EL (cell line): ENCODE results near the gene PTGES2.
A peak's percentile ranks its signal among the peaks of the same experiment; 100 is the strongest.
"Not testable (repeated sequence)": the region's sequence is repeated elsewhere in the genome, so short reads cannot be mapped to it uniquely, and the experiment has no call there.

Experiments used
- DNase-seq: peaks from one replicate; pipeline ENCODE4 v3.0.0-alpha.2; 2016

PTGES2 gene

DNA sequence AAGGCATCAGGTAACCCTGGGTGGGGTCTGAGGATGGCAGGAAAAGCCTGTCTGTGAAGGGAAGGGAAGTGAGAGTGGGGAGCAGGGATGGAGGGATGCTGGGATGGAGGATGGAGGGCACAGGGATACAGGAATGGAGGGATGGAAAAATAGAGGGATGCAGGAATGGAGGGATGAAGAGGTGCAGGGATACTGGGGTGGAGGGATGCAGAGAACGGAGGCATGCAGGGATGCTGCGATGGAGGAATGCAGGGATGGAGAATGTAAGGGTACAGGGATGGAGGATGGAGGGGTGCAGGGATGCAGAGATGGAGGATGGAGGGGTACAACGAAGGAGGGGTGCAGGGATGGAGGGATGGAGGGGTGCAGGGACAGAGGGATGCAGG, 9.1 kb downstream of the PTGES2 start:
- no peak for DNase-seq

DNA sequence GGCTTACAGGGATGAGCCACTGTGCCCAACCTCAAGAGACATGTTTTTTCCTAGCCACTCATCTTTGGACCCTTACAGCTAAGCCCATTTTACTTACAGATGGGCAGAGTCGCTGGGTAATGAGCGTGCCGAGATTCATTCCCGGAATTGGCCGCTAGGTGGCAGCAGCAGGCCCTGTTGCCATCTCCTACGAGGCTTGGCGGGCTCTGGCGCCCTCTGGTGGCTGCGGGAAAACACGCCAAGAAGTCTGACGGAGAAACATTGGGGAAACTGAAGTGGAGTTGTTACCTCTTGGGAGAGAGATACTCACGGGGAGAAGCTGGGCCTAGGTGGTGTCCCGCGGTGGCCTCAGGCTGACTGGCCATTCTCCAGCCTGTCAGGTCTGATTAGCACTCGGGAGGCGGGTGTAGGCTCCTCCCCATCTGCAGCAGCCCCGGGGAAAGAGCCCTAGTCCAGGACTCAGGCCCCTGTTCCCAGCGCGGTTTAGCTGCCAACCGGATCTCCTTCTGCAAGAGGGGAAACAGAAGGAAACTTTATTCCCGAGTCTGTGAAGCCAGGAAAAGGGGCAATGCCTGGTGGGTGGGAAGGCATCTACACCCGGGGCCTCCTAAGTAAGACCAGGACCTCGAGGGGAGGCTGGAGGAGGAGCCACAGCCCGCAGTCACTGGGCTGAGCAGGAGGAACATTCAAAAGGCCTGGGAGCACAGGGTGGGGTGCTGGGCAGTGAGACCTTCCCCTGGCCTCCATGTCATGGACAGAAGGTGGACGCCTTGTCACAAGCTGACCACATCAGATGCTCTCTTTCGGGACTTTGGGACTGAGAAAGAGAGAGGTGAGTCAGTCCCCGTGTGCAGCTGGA, 9.7 kb downstream of the PTGES2 start:
- DNase-seq = peak; percentile 85

DNA sequence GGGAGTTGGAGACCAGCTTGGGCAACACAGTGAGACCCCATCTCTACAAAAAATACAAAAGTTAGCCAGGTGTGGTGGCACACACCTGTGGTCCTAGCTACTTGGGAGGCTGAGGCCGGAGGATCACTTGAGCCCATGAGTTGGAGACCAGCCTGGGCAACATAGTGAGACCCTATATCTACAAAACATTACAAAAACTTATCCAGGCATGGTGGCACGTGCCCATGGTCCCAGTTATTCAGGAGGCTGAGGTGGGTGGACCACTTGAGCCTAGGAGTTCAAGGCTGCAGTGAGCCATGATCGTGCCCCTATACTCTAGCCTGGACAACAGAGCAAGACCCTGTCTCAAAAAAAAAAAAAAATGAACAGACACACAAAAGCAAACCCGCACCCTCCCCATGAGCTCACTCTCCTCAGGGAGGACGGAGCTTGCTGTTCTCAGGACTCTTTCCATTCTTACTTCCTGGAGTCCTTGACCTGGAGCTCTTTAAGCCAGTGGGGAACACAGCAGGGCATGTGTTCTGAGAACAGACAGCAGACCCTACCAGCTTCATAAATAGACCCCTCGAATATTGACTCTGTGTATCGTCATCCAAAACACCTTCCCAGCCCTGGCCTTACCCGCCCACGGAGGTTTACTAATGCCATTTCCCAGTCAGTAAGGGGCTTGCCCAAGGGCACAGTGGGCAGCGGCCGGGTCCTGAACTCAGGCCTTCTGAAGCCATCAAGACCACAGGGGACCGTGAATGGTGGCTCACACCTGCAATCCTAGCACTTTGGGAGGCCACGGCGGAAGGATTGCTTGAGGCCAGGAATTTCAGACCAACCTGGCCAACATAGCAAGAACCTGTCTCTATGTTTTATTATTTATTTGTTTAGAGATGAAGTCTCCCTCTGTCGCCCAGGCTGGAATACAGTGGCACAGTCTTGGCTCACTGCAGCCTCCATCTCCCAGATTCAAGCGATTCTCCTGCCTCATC, 11.1 kb downstream of the PTGES2 start:
- DNase-seq = no peak

DNA sequence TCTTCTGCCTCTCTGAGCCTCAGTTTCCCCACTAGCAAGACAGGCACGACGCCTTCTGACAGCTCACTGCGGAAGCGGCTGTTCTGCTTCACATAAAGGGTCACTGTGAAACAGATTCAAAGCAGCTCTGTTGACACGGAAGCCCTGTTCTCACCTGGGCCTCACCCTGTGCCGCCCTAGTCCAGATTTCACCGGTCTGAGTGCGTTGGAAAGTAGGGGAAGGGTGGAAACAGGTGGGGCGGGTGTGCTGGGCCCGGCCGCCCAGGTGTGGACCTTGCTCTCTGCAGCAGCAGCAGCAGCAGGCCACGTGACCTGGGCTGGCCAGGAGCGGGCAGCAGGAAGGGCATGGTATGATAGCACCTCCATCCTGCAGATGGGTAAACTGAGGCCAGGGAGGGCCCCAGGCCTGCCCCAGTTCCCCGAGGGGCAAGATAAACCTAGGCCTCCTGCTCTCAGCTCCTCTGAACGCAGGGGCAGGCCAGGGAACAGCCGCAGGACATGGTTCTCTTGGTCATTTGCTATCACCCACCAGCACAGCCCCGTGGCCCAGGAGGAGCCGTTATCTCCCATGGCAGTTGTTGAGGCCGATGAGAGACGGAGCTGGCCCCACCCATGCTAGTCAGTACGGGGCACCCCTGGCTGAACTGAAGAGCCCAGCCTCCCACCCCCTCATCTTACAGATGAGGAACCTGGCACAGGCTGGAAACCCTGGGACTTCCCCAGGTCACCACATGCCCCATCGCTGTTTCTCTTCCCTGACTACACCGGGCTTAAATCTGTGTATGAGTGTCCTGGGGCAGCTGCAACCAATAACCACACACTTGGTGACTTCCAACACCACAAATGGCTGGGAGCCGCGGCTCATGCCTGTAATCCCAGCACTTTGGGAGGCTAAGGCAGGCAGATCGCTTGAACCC, 12.1 kb downstream of the PTGES2 start:
- no peak for DNase-seq

DNA sequence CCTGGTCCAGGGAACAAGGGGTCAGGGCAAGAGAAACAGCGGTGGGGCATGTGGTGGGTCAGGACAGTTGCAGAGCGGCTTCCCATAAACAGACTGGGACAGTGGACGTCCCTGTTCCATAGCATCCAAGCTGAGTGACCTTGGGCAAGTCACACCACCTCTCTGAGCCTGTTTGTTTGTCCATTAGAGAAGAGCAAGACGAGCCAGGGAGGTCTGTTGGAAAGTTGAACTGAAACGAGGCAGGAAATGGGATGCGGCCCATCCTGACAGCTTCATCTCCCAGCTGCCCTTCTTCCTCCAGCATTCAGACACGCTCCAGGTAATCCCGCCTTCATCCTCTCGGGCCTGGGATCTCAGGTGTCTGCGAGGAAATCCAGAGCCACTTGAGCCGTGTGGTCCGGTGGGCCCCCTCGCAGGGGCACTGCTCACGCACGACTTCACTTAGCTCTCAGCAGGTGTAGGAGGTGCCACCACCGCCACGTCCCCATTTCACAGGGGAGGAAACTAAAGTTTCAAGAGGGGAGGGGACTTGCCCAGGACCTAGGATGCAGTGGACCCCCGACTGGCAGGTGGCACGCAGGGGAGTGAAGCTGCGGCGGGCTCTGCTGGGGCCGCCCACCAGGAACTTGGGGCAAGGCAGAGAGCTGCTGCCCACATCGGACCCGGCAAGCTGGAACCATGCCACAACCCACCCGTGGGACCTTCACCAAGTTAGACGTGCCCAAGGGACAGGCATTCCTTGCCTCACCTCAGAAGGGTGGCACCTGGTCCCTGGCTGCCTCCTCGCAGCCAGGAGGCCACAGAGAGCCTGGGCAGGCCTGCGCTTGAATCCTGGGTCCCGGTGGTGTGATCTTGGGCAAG, 13.0 kb downstream of the PTGES2 start:
- no peak for DNase-seq

DNA sequence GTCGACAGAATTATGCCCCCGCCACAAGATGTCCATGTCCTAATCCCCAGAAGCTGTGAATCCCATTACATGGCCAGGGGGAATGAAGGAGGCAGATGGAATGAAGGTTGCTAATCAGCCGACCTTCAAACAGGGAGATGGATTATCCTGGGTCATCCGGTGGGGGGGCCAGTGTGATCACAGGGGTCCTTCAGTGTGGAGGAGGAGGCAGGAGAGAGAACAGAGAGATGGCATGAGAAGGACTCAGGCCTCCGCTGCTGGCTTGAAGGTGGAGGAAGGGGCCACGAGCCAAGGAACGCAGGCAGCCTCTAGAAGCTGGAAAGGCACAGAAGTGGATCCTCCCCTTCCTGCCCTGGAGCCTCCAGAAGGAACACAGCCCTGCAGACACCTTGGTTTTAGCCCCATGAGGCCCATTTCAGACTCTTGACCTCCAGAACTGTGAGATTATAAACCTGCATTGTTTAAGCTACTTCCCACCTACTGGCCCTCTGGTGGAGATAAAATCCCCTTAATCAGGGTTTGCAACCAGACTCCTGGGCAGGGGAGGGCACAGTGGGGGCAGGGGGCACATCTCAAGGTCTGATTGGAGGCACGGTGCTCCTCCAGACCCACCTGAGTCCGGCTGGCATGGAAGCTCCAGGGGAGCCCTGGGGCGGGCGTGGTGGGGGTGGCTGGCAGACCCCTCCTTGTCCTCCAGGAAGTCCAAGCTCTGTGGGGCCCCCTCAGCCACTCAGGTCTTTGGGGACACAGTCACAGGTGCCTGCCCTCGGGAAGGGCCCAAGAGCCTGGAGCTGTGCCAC, 13.8 kb downstream of the PTGES2 start:
- no peak for DNase-seq

DNA sequence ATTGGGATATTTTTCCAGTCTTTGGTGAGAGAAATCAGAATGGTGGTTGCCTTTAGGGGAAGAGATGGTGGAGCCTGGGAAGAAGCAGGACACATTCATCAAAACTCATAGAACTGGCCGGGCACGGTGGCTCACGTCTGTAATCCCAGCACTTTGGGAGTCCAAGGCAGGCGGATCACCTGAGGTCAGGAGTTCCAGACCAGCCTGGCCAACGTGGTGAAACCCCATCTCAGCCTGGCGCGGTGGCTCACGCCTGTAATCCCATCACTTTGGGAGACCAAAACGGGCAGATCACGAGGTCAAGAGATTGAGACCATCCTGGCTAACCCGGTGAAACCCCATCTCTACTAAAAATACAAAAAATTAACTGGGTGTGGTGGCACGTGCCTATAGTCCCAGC, 15.8 kb downstream of the PTGES2 start:
- DNase-seq = not testable (repeated sequence)

DNA sequence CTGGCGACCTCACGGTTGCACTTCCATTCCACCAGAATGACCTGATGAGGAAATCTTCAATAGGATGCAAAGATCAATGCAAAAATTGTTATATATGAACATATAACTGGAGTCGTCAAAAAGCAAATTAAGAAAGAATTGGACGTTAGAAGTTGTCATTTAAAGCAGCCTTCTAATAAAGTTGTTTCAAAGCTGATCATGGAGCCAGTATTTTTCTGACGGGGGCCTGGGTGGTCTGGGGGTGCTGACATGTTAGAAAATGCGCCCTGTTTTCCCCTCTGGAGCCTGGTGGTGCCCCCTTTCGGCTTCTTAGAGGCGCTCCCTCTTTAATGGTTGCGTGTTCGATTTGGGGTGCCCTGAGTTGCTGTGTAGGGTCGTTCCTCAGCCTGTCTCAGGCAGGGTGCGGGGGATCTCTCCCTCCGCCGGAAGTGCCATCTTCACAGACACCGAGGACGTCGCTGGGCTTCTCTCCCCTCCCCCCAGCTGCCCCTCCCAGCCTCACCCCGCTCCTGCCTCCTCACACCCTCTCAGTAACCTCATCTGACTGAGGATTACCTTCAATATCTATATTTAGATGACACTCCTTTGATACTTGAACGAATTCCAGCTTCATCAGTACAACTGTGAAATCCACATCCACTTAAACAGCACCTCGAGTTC, 18.3 kb downstream of the PTGES2 start:
- no peak for DNase-seq

DNA sequence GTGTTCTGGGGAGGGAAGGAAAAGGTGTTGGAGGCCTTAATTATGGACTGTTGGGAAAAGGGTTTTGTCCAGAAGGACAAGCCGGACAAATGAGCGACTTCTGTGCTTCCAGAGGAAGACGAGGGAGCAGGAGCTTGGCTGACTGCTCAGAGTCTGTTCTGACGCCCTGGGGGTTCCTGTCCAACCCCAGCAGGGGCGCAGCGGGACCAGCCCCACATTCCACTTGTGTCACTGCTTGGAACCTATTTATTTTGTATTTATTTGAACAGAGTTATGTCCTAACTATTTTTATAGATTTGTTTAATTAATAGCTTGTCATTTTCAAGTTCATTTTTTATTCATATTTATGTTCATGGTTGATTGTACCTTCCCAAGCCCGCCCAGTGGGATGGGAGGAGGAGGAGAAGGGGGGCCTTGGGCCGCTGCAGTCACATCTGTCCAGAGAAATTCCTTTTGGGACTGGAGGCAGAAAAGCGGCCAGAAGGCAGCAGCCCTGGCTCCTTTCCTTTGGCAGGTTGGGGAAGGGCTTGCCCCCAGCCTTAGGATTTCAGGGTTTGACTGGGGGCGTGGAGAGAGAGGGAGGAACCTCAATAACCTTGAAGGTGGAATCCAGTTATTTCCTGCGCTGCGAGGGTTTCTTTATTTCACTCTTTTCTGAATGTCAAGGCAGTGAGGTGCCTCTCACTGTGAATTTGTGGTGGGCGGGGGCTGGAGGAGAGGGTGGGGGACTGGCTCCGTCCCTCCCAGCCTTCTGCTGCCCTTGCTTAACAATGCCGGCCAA, 19.1 kb downstream of the PTGES2 start:
- no peak for DNase-seq

DNA sequence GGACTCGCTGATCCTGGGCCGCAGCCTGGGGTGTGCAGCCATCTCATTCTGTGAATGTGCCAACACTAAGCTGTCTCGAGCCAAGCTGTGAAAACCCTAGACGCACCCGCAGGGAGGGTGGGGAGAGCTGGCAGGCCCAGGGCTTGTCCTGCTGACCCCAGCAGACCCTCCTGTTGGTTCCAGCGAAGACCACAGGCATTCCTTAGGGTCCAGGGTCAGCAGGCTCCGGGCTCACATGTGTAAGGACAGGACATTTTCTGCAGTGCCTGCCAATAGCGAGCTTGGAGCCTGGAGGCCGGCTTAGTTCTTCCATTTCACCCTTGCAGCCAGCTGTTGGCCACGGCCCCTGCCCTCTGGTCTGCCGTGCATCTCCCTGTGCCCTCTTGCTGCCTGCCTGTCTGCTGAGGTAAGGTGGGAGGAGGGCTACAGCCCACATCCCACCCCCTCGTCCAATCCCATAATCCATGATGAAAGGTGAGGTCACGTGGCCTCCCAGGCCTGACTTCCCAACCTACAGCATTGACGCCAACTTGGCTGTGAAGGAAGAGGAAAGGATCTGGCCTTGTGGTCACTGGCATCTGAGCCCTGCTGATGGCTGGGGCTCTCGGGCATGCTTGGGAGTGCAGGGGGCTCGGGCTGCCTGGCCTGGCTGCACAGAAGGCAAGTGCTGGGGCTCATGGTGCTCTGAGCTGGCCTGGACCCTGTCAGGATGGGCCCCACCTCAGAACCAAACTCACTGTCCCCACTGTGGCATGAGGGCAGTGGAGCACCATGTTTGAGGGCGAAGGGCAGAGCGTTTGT, 19.9 kb downstream of the PTGES2 start:
- no peak for DNase-seq

DNA sequence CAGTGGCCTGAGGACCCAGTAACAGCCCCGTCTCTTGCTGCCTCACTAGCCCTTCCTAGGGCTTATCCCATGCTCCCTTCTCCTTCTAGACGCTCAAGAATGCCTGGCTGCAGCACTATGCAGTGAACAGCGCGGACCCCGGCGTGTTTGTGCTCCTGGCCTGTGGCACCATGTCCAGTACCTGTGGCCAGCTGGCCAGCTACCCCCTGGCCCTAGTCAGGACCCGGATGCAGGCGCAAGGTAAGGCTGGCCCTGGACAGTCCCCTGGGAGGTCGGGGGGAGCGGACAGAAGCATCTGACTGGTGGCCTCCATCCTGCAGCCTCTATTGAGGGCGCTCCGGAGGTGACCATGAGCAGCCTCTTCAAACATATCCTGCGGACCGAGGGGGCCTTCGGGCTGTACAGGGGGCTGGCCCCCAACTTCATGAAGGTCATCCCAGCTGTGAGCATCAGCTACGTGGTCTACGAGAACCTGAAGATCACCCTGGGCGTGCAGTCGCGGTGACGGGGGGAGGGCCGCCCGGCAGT, 20.5 kb downstream of the PTGES2 start:
- DNase-seq = no peak

DNA sequence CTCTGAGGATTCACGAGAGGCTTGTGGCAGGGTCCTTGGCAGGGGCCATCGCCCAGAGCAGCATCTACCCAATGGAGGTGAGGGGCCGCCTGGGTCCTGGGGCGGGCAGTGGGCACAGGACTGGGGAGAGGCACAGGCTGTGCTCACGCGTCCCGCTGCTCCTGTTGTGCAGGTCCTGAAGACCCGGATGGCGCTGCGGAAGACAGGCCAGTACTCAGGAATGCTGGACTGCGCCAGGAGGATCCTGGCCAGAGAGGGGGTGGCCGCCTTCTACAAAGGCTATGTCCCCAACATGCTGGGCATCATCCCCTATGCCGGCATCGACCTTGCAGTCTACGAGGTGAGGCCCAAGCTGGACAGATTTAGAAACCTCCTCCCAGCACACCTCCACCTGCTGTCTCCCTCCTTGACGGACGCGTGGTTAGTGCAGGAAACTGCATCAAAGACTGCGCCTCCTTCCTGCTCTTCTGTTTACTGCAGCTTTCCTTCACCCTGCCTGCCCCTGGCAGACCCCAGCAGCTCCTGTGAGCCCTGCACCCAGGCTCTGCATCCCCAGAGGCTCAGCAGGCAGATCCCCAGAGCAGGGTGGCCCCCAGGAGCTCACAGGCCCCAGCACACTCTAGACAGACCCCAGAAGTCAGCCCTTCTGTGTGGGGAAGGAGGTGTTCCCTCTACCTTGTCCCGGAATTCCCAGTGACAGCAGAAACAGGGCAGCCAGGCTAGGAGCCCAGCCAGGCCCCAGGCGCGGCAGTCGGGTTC, 21.2 kb downstream of the PTGES2 start:
- DNase-seq = no peak

DNA sequence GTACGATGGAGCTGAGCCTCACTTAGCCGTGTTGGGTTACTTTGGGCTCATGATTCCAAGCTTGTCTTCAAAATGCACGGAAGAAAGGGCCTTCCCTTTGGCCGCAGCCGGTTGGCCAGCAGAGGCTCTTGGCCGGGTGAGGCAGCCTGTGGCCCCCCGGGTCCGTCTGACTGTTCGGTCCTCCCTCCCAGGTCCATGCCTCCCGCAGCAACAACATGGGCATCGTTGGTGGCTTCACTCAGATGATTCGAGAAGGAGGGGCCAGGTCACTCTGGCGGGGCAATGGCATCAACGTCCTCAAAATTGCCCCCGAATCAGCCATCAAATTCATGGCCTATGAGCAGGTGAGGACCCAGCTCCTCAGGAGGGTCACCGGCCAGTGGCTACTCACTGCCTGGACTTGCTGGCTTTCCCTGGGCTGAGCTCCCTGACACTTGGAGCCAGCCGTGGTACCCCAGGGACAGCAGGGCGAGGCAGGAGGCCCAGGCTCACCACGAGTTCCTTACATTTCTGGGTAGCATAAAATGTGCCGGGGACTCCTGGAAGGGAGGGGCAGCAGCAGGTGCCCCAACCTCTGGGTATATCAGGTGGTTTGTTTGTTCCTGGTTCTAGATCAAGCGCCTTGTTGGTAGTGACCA, 21.9 kb downstream of the PTGES2 start:
- no peak for DNase-seq

DNA sequence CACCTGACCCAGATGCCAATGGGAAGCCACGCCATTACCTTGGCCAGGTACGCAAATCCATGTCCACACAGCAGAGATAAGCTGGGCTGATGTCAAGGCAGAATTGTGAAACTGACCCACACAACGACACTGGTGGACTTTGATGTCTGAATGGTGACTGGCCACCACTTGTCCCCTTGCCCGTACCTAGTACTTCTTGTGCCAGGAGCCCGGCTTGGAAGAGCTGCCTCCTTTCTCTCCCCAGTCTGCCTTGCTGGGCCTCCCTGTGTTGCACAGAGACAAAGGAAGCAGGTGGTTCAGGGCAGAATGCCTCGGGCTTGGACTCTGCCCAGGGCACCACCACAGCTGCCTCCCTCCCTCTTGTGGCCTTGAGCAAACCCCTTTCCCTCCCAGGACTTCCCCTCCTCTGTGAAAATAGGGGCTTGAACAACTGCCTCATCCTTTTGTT, 23.3 kb downstream of the PTGES2 start:
- DNase-seq = no peak

DNA sequence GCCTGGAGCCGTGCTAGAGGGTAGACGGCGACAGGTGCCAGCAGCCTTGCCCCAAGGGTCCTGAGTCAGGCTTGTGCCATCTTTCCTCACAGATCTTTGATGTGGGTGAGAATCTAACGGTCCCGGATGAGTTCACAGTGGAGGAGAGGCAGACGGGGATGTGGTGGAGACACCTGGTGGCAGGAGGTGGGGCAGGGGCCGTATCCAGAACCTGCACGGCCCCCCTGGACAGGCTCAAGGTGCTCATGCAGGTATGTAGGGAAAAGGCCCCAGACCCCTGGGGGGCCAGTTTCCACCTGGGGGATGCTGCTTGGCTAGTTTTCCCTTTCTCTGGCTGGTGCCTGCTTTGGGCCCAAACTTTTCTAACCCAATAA, 24.0 kb downstream of the PTGES2 start:
- DNase-seq = no peak

DNA sequence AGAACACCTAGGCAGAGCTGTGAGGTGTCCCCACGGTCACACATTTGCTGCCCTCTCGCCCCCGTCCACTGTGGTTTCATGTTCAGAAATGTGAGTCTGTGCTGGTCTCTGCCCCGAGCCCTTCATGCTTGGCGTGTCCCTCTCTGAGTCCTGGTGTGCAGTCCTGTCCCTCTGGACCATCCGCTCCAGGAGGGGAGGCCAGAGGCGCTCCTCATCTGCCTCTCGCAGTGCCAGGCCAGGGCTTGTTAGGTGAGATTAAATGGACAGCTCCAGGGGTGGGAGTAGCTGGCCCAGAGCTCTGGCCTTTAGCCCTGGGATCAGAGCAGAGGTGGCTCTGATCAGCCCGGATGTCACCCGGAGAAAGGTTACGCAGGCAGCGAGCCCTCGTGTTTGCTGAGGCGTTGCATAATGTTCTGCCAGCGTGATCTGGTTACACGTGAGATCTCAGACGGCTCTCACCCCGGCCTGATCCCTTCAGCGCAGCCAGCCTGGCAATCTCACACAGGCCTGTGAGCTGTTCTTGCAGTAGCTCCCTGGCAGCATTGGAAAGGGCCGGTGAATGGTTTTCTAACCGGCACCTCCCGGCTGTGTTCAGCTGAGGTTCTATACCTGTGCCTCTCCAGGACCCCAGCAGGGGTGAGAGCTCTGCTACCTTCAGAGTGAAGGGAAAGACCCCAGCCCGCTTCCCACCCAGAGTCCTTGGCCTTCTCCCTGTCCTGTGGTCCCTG, 24.5 kb downstream of the PTGES2 start:
- no peak for DNase-seq
